ENCODE data around the gene SPAG8.

SPAG8 gene

GRCh38 chr9:35828716-35829083 lies 16.6 kb upstream of the SPAG8 start, which contains the start of gene FAM221B (continued):
- TF ChIP-seq ZNF8 (CRISPR knock-in tag; IDR thresholded peaks at IDR 0.05) (no peak), CREB5 (CRISPR knock-in tag; IDR thresholded peaks at IDR 0.05; ENCODE audit: low read depth) (no peak), ZFP3 (CRISPR knock-in tag; IDR thresholded peaks at IDR 0.05) (no peak), CSRNP3 (CRISPR knock-in tag; IDR thresholded peaks at IDR 0.05) (no peak), CSDC2 (CRISPR knock-in tag; IDR thresholded peaks at IDR 0.05) (no peak), ISL1 (CRISPR knock-in tag; IDR thresholded peaks at IDR 0.05) (no peak)

- no peak for ATAC-seq
- TF ChIP-seq ZC3H10 (CRISPR knock-in tag; IDR thresholded peaks at IDR 0.05): no peak
- no peak for TF ChIP-seq ISL1 (CRISPR knock-in tag; IDR thresholded peaks at IDR 0.05)
- no peak for TF ChIP-seq CREB5 (CRISPR knock-in tag; IDR thresholded peaks at IDR 0.05; ENCODE audit: low read depth)
- TF ChIP-seq POU6F1 (CRISPR knock-in tag; IDR thresholded peaks at IDR 0.05; ENCODE audit: borderline replicate concordance, low read depth): no peak
- TF ChIP-seq ESRRG (CRISPR knock-in tag; IDR thresholded peaks at IDR 0.05): no peak
- no peak for TF ChIP-seq TCF4 (CRISPR knock-in tag; IDR thresholded peaks at IDR 0.05; ENCODE audit: borderline replicate concordance)
- TF ChIP-seq ZNF565 (CRISPR knock-in tag; conservative IDR thresholded peaks at IDR 0.05; ENCODE audit: low read depth): no peak
- no peak for TF ChIP-seq PATZ1 (CRISPR knock-in tag; IDR thresholded peaks at IDR 0.05; ENCODE audit: borderline replicate concordance)
- TF ChIP-seq GLIS3 (CRISPR knock-in tag; IDR thresholded peaks at IDR 0.05): no peak
- TF ChIP-seq SNAI2 (CRISPR knock-in tag; IDR thresholded peaks at IDR 0.05): no peak
- no peak for TF ChIP-seq ZNF70 (CRISPR knock-in tag; IDR thresholded peaks at IDR 0.05)
- TF ChIP-seq ARNTL (CRISPR knock-in tag; IDR thresholded peaks at IDR 0.05; ENCODE audit: borderline replicate concordance, low read depth): no peak
- TF ChIP-seq CSRNP3 (CRISPR knock-in tag; IDR thresholded peaks at IDR 0.05): no peak
- no peak for TF ChIP-seq TOX (CRISPR knock-in tag; IDR thresholded peaks at IDR 0.05; ENCODE audit: borderline replicate concordance)
- TF ChIP-seq ZNF8 (CRISPR knock-in tag; IDR thresholded peaks at IDR 0.05): no peak
- no peak for TF ChIP-seq CSDC2 (CRISPR knock-in tag; IDR thresholded peaks at IDR 0.05)
- no peak for TF ChIP-seq ZFP3 (CRISPR knock-in tag; IDR thresholded peaks at IDR 0.05)
- TF ChIP-seq BACH2 (CRISPR knock-in tag; IDR thresholded peaks at IDR 0.05; ENCODE audit: borderline replicate concordance): no peak
- no peak for TF ChIP-seq RARB (CRISPR knock-in tag; IDR thresholded peaks at IDR 0.05)
- no peak for TF ChIP-seq ZFP30 (CRISPR knock-in tag; IDR thresholded peaks at IDR 0.05)
Observed at GRCh38 chr9:35827486-35827885, 15.4 kb upstream of the SPAG8 start.

GRCh38 chr9:35826071-35826701 lies 14.1 kb upstream of the SPAG8 start:
- peak; percentile 65 for ATAC-seq
- TF ChIP-seq OSR1 (CRISPR knock-in tag; IDR thresholded peaks at IDR 0.05): no peak
- no peak for TF ChIP-seq ZNF70 (CRISPR knock-in tag; IDR thresholded peaks at IDR 0.05)
- no peak for TF ChIP-seq RARB (CRISPR knock-in tag; IDR thresholded peaks at IDR 0.05)
- TF ChIP-seq TOX (CRISPR knock-in tag; IDR thresholded peaks at IDR 0.05; ENCODE audit: borderline replicate concordance): no peak
- TF ChIP-seq CSRNP3 (CRISPR knock-in tag; IDR thresholded peaks at IDR 0.05): no peak
- no peak for TF ChIP-seq ISL1 (CRISPR knock-in tag; IDR thresholded peaks at IDR 0.05)
- no peak for TF ChIP-seq ESRRG (CRISPR knock-in tag; IDR thresholded peaks at IDR 0.05)
- TF ChIP-seq TCF4 (CRISPR knock-in tag; IDR thresholded peaks at IDR 0.05; ENCODE audit: borderline replicate concordance): no peak
